NCI-H1105 (cell line): ENCODE data around the gene MAS1.
"Not testable (repeated sequence)": the region's sequence is repeated elsewhere in the genome, so short reads cannot be mapped to it uniquely, and the experiment has no call there.

Experiments used
- DNase-seq: peaks from one replicate; lab custom pipeline; 2025; lab: John Stamatoyannopoulos, UW

Gene MAS1

GRCh38 chr6:159890792-159891191, at the start of gene MAS1:
TSS of gene MAS1 (plus strand) at chr6:159890988. CDS start at chr6:159906956, 15,968 bp downstream.
- DNase-seq, result no peak

GRCh38 chr6:159842035-159842434, 48.8 kb upstream of the MAS1 start:
- DNase-seq, result no peak

- DNase-seq, result peak; percentile 24
Measured at GRCh38 chr6:159844737-159845645, 45.8 kb upstream of the MAS1 start.

- not testable (repeated sequence) for DNase-seq
Measured at GRCh38 chr6:159848552-159848951, 42.2 kb upstream of the MAS1 start.

- not testable (repeated sequence) for DNase-seq
Measured at GRCh38 chr6:159849851-159850250, 40.9 kb upstream of the MAS1 start.

- DNase-seq, result no peak
Measured at GRCh38 chr6:159852877-159853276, 37.9 kb upstream of the MAS1 start.

GRCh38 chr6:159853754-159854153, 37.0 kb upstream of the MAS1 start:
- DNase-seq, result no peak

GRCh38 chr6:159854959-159855358, 35.8 kb upstream of the MAS1 start:
- no peak for DNase-seq

GRCh38 chr6:159858259-159858658, 32.5 kb upstream of the MAS1 start:
- DNase-seq, result no peak

- DNase-seq, result no peak
Measured at GRCh38 chr6:159860482-159860881, 30.3 kb upstream of the MAS1 start.

- no peak for DNase-seq
Measured at GRCh38 chr6:159862103-159862502, 28.7 kb upstream of the MAS1 start.

GRCh38 chr6:159863341-159863740, 27.4 kb upstream of the MAS1 start:
- DNase-seq, result peak; percentile 71

- no peak for DNase-seq
Measured at GRCh38 chr6:159865226-159865920, 25.4 kb upstream of the MAS1 start.

GRCh38 chr6:159866286-159867247, 24.2 kb upstream of the MAS1 start:
- DNase-seq, result no peak

GRCh38 chr6:159871241-159871640, 19.5 kb upstream of the MAS1 start:
- no peak for DNase-seq

GRCh38 chr6:159871906-159872305, 18.9 kb upstream of the MAS1 start:
- no peak for DNase-seq

- DNase-seq, result no peak
Measured at GRCh38 chr6:159874435-159874834, 16.4 kb upstream of the MAS1 start.

- DNase-seq, result no peak
Measured at GRCh38 chr6:159875194-159875593, 15.6 kb upstream of the MAS1 start.

GRCh38 chr6:159876242-159876641, 14.5 kb upstream of the MAS1 start:
- no peak for DNase-seq

GRCh38 chr6:159877256-159877808, 13.5 kb upstream of the MAS1 start:
- no peak for DNase-seq

GRCh38 chr6:159878341-159878740, 12.4 kb upstream of the MAS1 start:
- no peak for DNase-seq

- no peak for DNase-seq
Measured at GRCh38 chr6:159879856-159880255, 10.9 kb upstream of the MAS1 start.
